Activated naive CD4-positive, alpha-beta T cell treated with anti-CD3 and anti-CD28 coated beads, Interleukin-2, amount 50 U/mL, for 72 hours (primary cell): Measurements from ENCODE around the gene MSANTD2. TPM values are rescaled to one million over a fixed set of nuclear protein-coding genes. Genes with fewer than 3 reads are reported as not detected.
"Not testable (repeated sequence)": the region's sequence is repeated elsewhere in the genome, so short reads cannot be mapped to it uniquely, and the experiment has no call there.

Source experiments
- ATAC-seq, 2 donors: fragments of 150-1000 bp; cut with Tn5 transposase; 2 replicates each; pipeline ENCODE4 v1.10.0; 2021; ENCODE audit warnings: mild to moderate bottlenecking in 2 of 2, moderate library complexity in 2 of 2
- DNase-seq, 2 donors: peaks; one replicate each; pipeline ENCODE4 v3.0.0; 2021 to 2022; ENCODE audit warnings: low spot score in 2 of 2
- H3K27ac Mint-ChIP-seq, 2 donors: one replicate each; pipeline ENCODE4 v1.8.0; 2022; ENCODE audit warnings: mild to moderate bottlenecking in 2 of 2, mixed read lengths in 2 of 2
- H3K36me3 Mint-ChIP-seq, 2 donors: one replicate each; pipeline ENCODE4 v1.8.0; 2022; ENCODE audit warnings: mixed read lengths in 2 of 2
- H3K9me3 Mint-ChIP-seq, 2 donors: one replicate each; pipeline ENCODE4 v1.8.0; 2022; ENCODE audit warnings: mixed read lengths in 2 of 2
- total RNA-seq, 2 donors: library from RNA; stranded (reverse); gene quantifications; one replicate each; pipeline ENCODE4 v1.2.3, GENCODE V29; 2022

Gene MSANTD2
- total RNA-seq, 2 donors from 2014 or later = 3.6 to 8.4 TPM

- DNase-seq = no peak
Observed at GRCh38 chr11:124798991-124799347, 1.2 kb downstream of the MSANTD2 start.

GRCh38 chr11:124796312-124796711 is 3.9 kb downstream of the MSANTD2 start:
- ATAC-seq (no peak), DNase-seq (no peak)
- Mint-ChIP-seq H3K9me3 (no peaks in the 10 kb centered on the region), H3K27ac (no peak overlapping the region), H3K36me3 (no peaks in the 10 kb centered on the region)

More at GRCh38 chr11:124798991-124799347, 1.2 kb downstream of the MSANTD2 start:
- H3K27ac Mint-ChIP-seq = peak overlapping the region; percentile 79 to 90
- no peak for ATAC-seq
- no peaks in the 10 kb centered on the region for H3K36me3 Mint-ChIP-seq
- no peaks in the 10 kb centered on the region for H3K9me3 Mint-ChIP-seq

- ATAC-seq = peak; percentile 52 to 66
- H3K27ac Mint-ChIP-seq = no peak overlapping the region
- peak in 1 of 2 donors; percentile 7 for DNase-seq
- H3K36me3 Mint-ChIP-seq = no peaks in the 10 kb centered on the region
- no peaks in the 10 kb centered on the region for H3K9me3 Mint-ChIP-seq
Observed at GRCh38 chr11:124793466-124794278, 6.5 kb downstream of the MSANTD2 start.

- Mint-ChIP-seq H3K36me3 (no peaks in the 10 kb centered on the region), H3K27ac (no peak overlapping the region), H3K9me3 (no peaks in the 10 kb centered on the region)
- DNase-seq = no peak
- peak in 1 of 2 donors; percentile 44 for ATAC-seq
Observed at GRCh38 chr11:124791626-124792341, 8.4 kb downstream of the MSANTD2 start.

GRCh38 chr11:124788521-124788920 is 11.7 kb downstream of the MSANTD2 start:
- Mint-ChIP-seq H3K36me3 (no peaks in the 10 kb centered on the region), H3K27ac (no peak overlapping the region), H3K9me3 (no peaks in the 10 kb centered on the region)
- ATAC-seq (no peak), DNase-seq (no peak)

- H3K27ac Mint-ChIP-seq = no peak overlapping the region
- no peak for ATAC-seq
- no peak for DNase-seq
- H3K9me3 Mint-ChIP-seq = no peaks in the 10 kb centered on the region
- H3K36me3 Mint-ChIP-seq = no peaks in the 10 kb centered on the region
Observed at GRCh38 chr11:124784051-124784450, 16.2 kb downstream of the MSANTD2 start.

GRCh38 chr11:124783002-124783401 is 17.2 kb downstream of the MSANTD2 start:
- ATAC-seq = no peak

GRCh38 chr11:124779568-124779967 is 20.6 kb downstream of the MSANTD2 start:
- peaks cover 0 to 12% of the 10 kb centered on the region in 2 donors for H3K36me3 Mint-ChIP-seq
- H3K9me3 Mint-ChIP-seq = peaks cover 0 to 5% of the 10 kb centered on the region in 2 donors
- H3K27ac Mint-ChIP-seq = no peak overlapping the region
- DNase-seq = no peak
- no peak for ATAC-seq

More at GRCh38 chr11:124783002-124783401, 17.2 kb downstream of the MSANTD2 start:
- Mint-ChIP-seq H3K36me3 (no peaks in the 10 kb centered on the region), H3K27ac (no peak overlapping the region), H3K9me3 (no peaks in the 10 kb centered on the region)
- no peak for DNase-seq

- ATAC-seq = no peak
- Mint-ChIP-seq H3K36me3 (peaks cover 0 to 12% of the 10 kb centered on the region in 2 donors), H3K9me3 (peaks cover 0 to 5% of the 10 kb centered on the region in 2 donors), H3K27ac (no peak overlapping the region)
- DNase-seq = no peak
Observed at GRCh38 chr11:124778281-124778680, 21.9 kb downstream of the MSANTD2 start.

GRCh38 chr11:124776865-124777645 is 23.2 kb downstream of the MSANTD2 start:
- Mint-ChIP-seq H3K36me3 (peaks cover 2 to 13% of the 10 kb centered on the region in 2 donors), H3K27ac (peak overlapping the region; percentile 31 to 70), H3K9me3 (peaks cover 0 to 5% of the 10 kb centered on the region in 2 donors)
- no peak for DNase-seq
- ATAC-seq = no peak

- H3K36me3 Mint-ChIP-seq = not testable (repeated sequence)
Observed at GRCh38 chr11:124770959-124771358, 29.2 kb downstream of the MSANTD2 start.

GRCh38 chr11:124769806-124770774 is 30.1 kb downstream of the MSANTD2 start:
- H3K36me3 Mint-ChIP-seq = peaks cover 6 to 8% of the 10 kb centered on the region in 2 donors
- no peak for DNase-seq
- no peak for ATAC-seq
- H3K27ac Mint-ChIP-seq = no peak overlapping the region
- no peaks in the 10 kb centered on the region for H3K9me3 Mint-ChIP-seq

More at GRCh38 chr11:124770959-124771358, 29.2 kb downstream of the MSANTD2 start:
- ATAC-seq, H3K9me3 Mint-ChIP-seq, DNase-seq, H3K27ac Mint-ChIP-seq: not testable (repeated sequence)

- H3K27ac Mint-ChIP-seq = no peak overlapping the region
- peaks cover 6 to 8% of the 10 kb centered on the region in 2 donors for H3K36me3 Mint-ChIP-seq
Observed at GRCh38 chr11:124768914-124769313, 31.3 kb downstream of the MSANTD2 start.

GRCh38 chr11:124766156-124766555 is 34.0 kb downstream of the MSANTD2 start:
- Mint-ChIP-seq H3K27ac (no peak overlapping the region), H3K9me3 (no peaks in the 10 kb centered on the region), H3K36me3 (no peaks in the 10 kb centered on the region)
- DNase-seq = no peak
- no peak for ATAC-seq

More at GRCh38 chr11:124768914-124769313, 31.3 kb downstream of the MSANTD2 start:
- no peak for DNase-seq
- H3K9me3 Mint-ChIP-seq = no peaks in the 10 kb centered on the region
- no peak for ATAC-seq

GRCh38 chr11:124763156-124763947 is 36.9 kb downstream of the MSANTD2 start:
- H3K27ac Mint-ChIP-seq = peak overlapping the region in 1 of 2 donors; percentile 79
- H3K36me3 Mint-ChIP-seq = no peaks in the 10 kb centered on the region
- DNase-seq = peak; percentile 74 to 89
- peak; percentile 55 to 57 for ATAC-seq
- H3K9me3 Mint-ChIP-seq = no peaks in the 10 kb centered on the region
